Aorta (tissue), 5 donors: ENCODE results near the gene SMTNL2. TPM values are rescaled to one million over a fixed set of nuclear protein-coding genes. Genes with fewer than 3 reads are reported as not detected.

Source experiments
- ATAC-seq: fragments of 200-7000 bp; cut with Tn5 transposase; one replicate; pipeline ENCODE4 v1.9.1; 2022; ENCODE audit warnings: moderate library complexity; ENCODE audit not compliant: low FRiP score
- DNase-seq, 2 donors: peaks; one replicate each; pipeline ENCODE4 v3.0.0-alpha.2; 2020
- H3K27ac ChIP-seq, 2 donors: one replicate each; pipeline ENCODE4 v1.5.1; 2013; ENCODE audit warnings: low read length in 2 of 2, mild to moderate bottlenecking in 2 of 2, moderate library complexity in 2 of 2, control low read depth in 1 of 2, inconsistent platforms in 1 of 2, low read depth in 1 of 2
- H3K27me3 ChIP-seq, 2 donors: one replicate each; pipeline ENCODE4 v1.6.1; 2013; ENCODE audit warnings: control low read depth in 1 of 2, low read length in 1 of 2, mild to moderate bottlenecking in 1 of 2, moderate library complexity in 1 of 2; ENCODE audit not compliant: insufficient read depth in 2 of 2, control insufficient read depth in 1 of 2
- H3K36me3 ChIP-seq, 2 donors: one replicate each; pipeline ENCODE4 v1.6.1; 2013; ENCODE audit warnings: control low read depth in 1 of 2, low read length in 1 of 2, mild to moderate bottlenecking in 1 of 2; ENCODE audit not compliant: insufficient read depth in 2 of 2, control insufficient read depth in 1 of 2
- H3K4me1 ChIP-seq, 2 donors: one replicate each; pipeline ENCODE4 v1.6.1; 2013; ENCODE audit warnings: low read length in 2 of 2, control low read depth in 1 of 2, mild to moderate bottlenecking in 1 of 2, moderate library complexity in 1 of 2; ENCODE audit not compliant: insufficient read depth in 2 of 2, control insufficient read depth in 1 of 2
- H3K4me3 ChIP-seq, 2 donors: one replicate each; pipeline ENCODE4 v1.5.1; 2013; ENCODE audit warnings: low read length in 2 of 2, control low read depth in 1 of 2, mild to moderate bottlenecking in 1 of 2
- H3K9me3 ChIP-seq: one replicate; pipeline ENCODE4 v1.6.1; 2013; ENCODE audit warnings: mild to moderate bottlenecking, low read length; ENCODE audit not compliant: control insufficient read depth
- WGBS, 2 donors: extraction: QIAGEN DNeasy Blood & Tissue Kit; methylation state at CpG; one replicate each; pipeline ENCODE4 v1.1.7; 2013; 5-methylcytosine and 5-hydroxymethylcytosine counted together
- intact Hi-C, 2 donors: fragments of 100-400 bp; cut with DNase I; formaldehyde crosslinking; loops; one replicate each; pipeline versions ENCODE4 v1.14.2 to v1.15.0; 2022
- polyA plus RNA-seq, 2 donors: library from polyadenylated mRNA; stranded (reverse); fragments of 200-250 nt; gene quantifications; one replicate each; pipeline ENCODE4 v1.2.3, GENCODE V29; 2013
- total RNA-seq, 2 donors: library from RNA; stranded (reverse); fragmentation: NEBNext Ultra II Directional; extraction: Animal tissue kit (Norgen Biotek cat#: 25700); gene quantifications; one replicate each; pipeline ENCODE4 v1.2.1, GENCODE V29; 2021
- donor health status: healthy with polysubstance abuse.
- donor health status: Bipolar disorder and iron deficiency.
- donor health status: DM: no; HTN: no; CAD: no.
- donor health status: DM: no; HTN: no; CAD: no.
- donor health status: DM: yes; HTN: yes; CAD: no.

SMTNL2 gene
- total and polyA plus RNA-seq, 4 donors = 0.49 to 1.7 TPM; not detected in 2

DNA sequence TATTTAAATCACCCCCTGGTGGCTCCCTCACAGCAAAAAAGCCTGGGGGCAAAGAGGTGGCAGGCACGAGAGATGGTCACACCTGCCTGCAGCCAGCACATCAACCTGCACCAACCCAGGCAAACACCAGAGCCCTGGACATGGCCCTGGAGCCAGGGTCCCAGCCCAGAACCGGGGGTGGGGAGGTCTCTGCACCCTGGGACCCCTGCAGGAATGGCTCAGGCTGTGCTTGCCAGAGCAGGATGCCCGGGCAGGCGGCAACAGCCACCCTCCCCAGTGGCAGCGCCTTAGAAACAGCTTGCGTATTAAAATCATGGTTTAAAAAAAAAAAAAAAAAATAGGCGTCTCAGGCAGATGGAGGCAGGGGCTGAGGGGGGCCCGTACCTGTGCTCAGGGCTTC, 45.3 kb upstream of the SMTNL2 start:
- intact Hi-C loops = no loop called here

GRCh38 chr17:4539576-4540223, 44.6 kb upstream of the SMTNL2 start:
- H3K36me3 ChIP-seq = peaks cover 0 to 2% of the 10 kb centered on the region in 2 donors
- intact Hi-C loops = no loop called here

More for the DNA sequence above, 45.3 kb upstream of the SMTNL2 start:
- ATAC-seq = no peak
- DNase-seq = no peak
- 91 to 93% methylated on average over 8 of the region's 8 CpGs for WGBS, 2 donors
- Histone ChIP-seq H3K27ac (no peak overlapping the region), H3K27me3 (no peaks in the 10 kb centered on the region), H3K4me1 (no peaks in the 10 kb centered on the region), H3K4me3 (no peak overlapping the region), H3K9me3 (no peaks in the 10 kb centered on the region), H3K36me3 (peaks cover 0 to 2% of the 10 kb centered on the region in 2 donors)

DNA sequence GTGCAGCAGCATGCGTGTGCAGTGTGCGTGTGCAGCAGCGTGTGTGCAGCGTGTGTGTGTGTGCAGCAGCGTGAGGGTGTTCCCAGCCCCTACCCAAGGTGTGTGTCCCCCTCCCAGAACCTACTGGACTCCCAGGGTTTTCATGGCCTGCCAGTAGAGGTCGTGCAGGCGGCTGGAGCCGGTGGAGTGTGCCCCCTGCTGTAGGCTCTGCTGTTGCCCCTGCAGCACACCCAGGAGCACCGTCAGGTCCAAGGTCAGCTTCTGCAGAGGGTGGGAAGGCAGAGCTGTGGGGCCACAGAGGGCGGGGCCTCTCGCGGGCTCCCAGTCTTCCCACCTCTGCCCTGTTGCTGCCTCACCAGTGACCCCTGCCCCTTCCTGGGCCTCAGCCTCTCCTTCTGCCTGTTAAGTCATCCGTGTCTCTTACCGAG, 44.1 kb upstream of the SMTNL2 start:
- no peak for ATAC-seq
- intact Hi-C loops = no loop called here
- H3K36me3 ChIP-seq = peaks cover 0 to 2% of the 10 kb centered on the region in 2 donors

More at GRCh38 chr17:4539576-4540223, 44.6 kb upstream of the SMTNL2 start:
- ATAC-seq (no peak), DNase-seq (no peak)
- 92 to 93% methylated on average over 26 of the region's 26 CpGs for WGBS, 2 donors
- H3K4me1 ChIP-seq = no peaks in the 10 kb centered on the region
- no peaks in the 10 kb centered on the region for H3K9me3 ChIP-seq
- H3K4me3 ChIP-seq = no peak overlapping the region
- no peaks in the 10 kb centered on the region for H3K27me3 ChIP-seq
- no peak overlapping the region for H3K27ac ChIP-seq

GRCh38 chr17:4540687-4541327, 43.5 kb upstream of the SMTNL2 start:
- ATAC-seq (no peak), DNase-seq (peak in 1 of 2 donors; percentile 79)
- Histone ChIP-seq H3K4me3 (no peak overlapping the region), H3K9me3 (no peaks in the 10 kb centered on the region), H3K27ac (no peak overlapping the region), H3K36me3 (peaks cover 0 to 2% of the 10 kb centered on the region in 2 donors), H3K27me3 (no peaks in the 10 kb centered on the region), H3K4me1 (no peaks in the 10 kb centered on the region)
- WGBS, 2 donors = 84 to 85% methylated on average over 15 of the region's 15 CpGs
- intact Hi-C loops = no loop called here

More for the DNA sequence above, 44.1 kb upstream of the SMTNL2 start:
- no peaks in the 10 kb centered on the region for H3K27me3 ChIP-seq
- 80 to 84% methylated on average over 14 of the region's 14 CpGs for WGBS, 2 donors
- no peak for DNase-seq
- H3K4me1 ChIP-seq = no peaks in the 10 kb centered on the region
- no peak overlapping the region for H3K27ac ChIP-seq
- H3K4me3 ChIP-seq = no peak overlapping the region
- no peaks in the 10 kb centered on the region for H3K9me3 ChIP-seq

- WGBS, 2 donors = 87% methylated on average over 29 of the region's 29 CpGs
- H3K27me3 ChIP-seq = no peaks in the 10 kb centered on the region
- DNase-seq = peak in 1 of 2 donors; percentile 76
- H3K4me3 ChIP-seq = no peak overlapping the region
- no peaks in the 10 kb centered on the region for H3K4me1 ChIP-seq
- H3K27ac ChIP-seq = no peak overlapping the region
- no peak for ATAC-seq
- H3K9me3 ChIP-seq = no peaks in the 10 kb centered on the region
- intact Hi-C loops = no loop called here
- H3K36me3 ChIP-seq = peaks cover 0 to 2% of the 10 kb centered on the region in 2 donors
These were observed 42.9 kb upstream of the SMTNL2 start for GRCh38 chr17:4541328-4542002.

- Histone ChIP-seq H3K9me3 (no peaks in the 10 kb centered on the region), H3K36me3 (peaks cover 0 to 2% of the 10 kb centered on the region in 2 donors), H3K27me3 (no peaks in the 10 kb centered on the region), H3K27ac (no peak overlapping the region), H3K4me1 (no peaks in the 10 kb centered on the region), H3K4me3 (no peak overlapping the region)
- intact Hi-C loops = no loop called here
- ATAC-seq (no peak), DNase-seq (no peak)
- WGBS, 2 donors = 93% methylated on average over 14 of the region's 14 CpGs
These were observed 42.2 kb upstream of the SMTNL2 start for GRCh38 chr17:4542003-4542725.

- no peak overlapping the region for H3K4me3 ChIP-seq
- ATAC-seq = no peak
- no peak overlapping the region for H3K27ac ChIP-seq
- no peaks in the 10 kb centered on the region for H3K4me1 ChIP-seq
- no peaks in the 10 kb centered on the region for H3K9me3 ChIP-seq
- WGBS, 2 donors = 92 to 94% methylated on average over 19 of the region's 19 CpGs
- H3K36me3 ChIP-seq = peaks cover 0 to 2% of the 10 kb centered on the region in 2 donors
- no peak for DNase-seq
- intact Hi-C loops = no loop called here
- H3K27me3 ChIP-seq = no peaks in the 10 kb centered on the region
These were observed 41.6 kb upstream of the SMTNL2 start for GRCh38 chr17:4542726-4543191.

GRCh38 chr17:4543557-4544026, 40.7 kb upstream of the SMTNL2 start:
- intact Hi-C loops = no loop called here
- WGBS, 2 donors = 86 to 87% methylated on average over 19 of the region's 19 CpGs

More at GRCh38 chr17:4543557-4544026, 40.7 kb upstream of the SMTNL2 start:
- H3K36me3 ChIP-seq = peaks cover 2 to 3% of the 10 kb centered on the region in 2 donors
- no peak overlapping the region for H3K4me3 ChIP-seq
- DNase-seq (no peak), ATAC-seq (no peak)
- H3K27me3 ChIP-seq = no peaks in the 10 kb centered on the region
- no peaks in the 10 kb centered on the region for H3K4me1 ChIP-seq
- no peak overlapping the region for H3K27ac ChIP-seq
- H3K9me3 ChIP-seq = no peaks in the 10 kb centered on the region
